GM19452 (cell line): ENCODE results near the gene LAMTOR4.
"Not testable (repeated sequence)": the region's sequence is repeated elsewhere in the genome, so short reads cannot be mapped to it uniquely, and the experiment has no call there.

Experiments used
- ATAC-seq: cut with Tn5 transposase; IDR thresholded peaks from one replicate; pipeline ENCODE4 v1.9.1; 2021; ENCODE audit not compliant: unreplicated experiment

Gene LAMTOR4

GRCh38 chr7:100195901-100196322 lies 47.2 kb downstream of the LAMTOR4 start:
- not testable (repeated sequence) for ATAC-seq

- no peak for ATAC-seq
Measured at GRCh38 chr7:100198266-100198665, 49.5 kb downstream of the LAMTOR4 start.

GRCh38 chr7:100200693-100201092 lies 52.0 kb downstream of the LAMTOR4 start:
- ATAC-seq: no peak
